ENCODE measurements around the gene ECPAS. TPM values are rescaled to one million over a fixed set of nuclear protein-coding genes. Genes with fewer than 3 reads are reported as not detected.

ECPAS gene
- total RNA-seq, 2 donors from 2014 or later = 87.8 to 103 TPM

- no peaks in the 10 kb centered on the region for H3K27me3 ChIP-seq (replicated peaks; ENCODE audit: insufficient read depth)
- peaks cover 0 to 3% of the 10 kb centered on the region in 2 donors for H3K36me3 ChIP-seq
Measured at GRCh38 chr9:111399772-111400563, 84.2 kb downstream of the ECPAS start.

GRCh38 chr9:111399211-111399739 is 84.9 kb downstream of the ECPAS start:
- intact Hi-C loops (cut with DNase I) = no loop called here
- Histone ChIP-seq H3K4me3 (no peak overlapping the region), H3K27me3 (replicated peaks; ENCODE audit: insufficient read depth) (no peaks in the 10 kb centered on the region), H3K9me3 (no peaks in the 10 kb centered on the region), H3K27ac (no peak overlapping the region), H3K4me1 (replicated peaks) (no peaks in the 10 kb centered on the region), H3K36me3 (peaks cover 0 to 3% of the 10 kb centered on the region in 2 donors)
- no peak for TF ChIP-seq POLR2AphosphoS5 (IDR thresholded peaks at IDR 0.05)
- TF ChIP-seq POLR2A (IDR thresholded peaks at IDR 0.05) = no peak
- no peak for TF ChIP-seq CTCF (IDR thresholded peaks at IDR 0.05)
- no peak for DNase-seq (ENCODE audit: low spot score)
- WGBS = 93% methylated on average over 4 of the region's 4 CpGs

More at GRCh38 chr9:111399772-111400563, 84.2 kb downstream of the ECPAS start:
- intact Hi-C loops (cut with DNase I) = no loop called here
- Histone ChIP-seq H3K4me3 (no peak overlapping the region), H3K9me3 (no peaks in the 10 kb centered on the region), H3K27ac (no peak overlapping the region), H3K4me1 (replicated peaks) (no peaks in the 10 kb centered on the region)
- no peak for TF ChIP-seq CTCF (IDR thresholded peaks at IDR 0.05)
- no peak for DNase-seq (ENCODE audit: low spot score)
- WGBS = 97% methylated on average over 4 of the region's 4 CpGs

DNA sequence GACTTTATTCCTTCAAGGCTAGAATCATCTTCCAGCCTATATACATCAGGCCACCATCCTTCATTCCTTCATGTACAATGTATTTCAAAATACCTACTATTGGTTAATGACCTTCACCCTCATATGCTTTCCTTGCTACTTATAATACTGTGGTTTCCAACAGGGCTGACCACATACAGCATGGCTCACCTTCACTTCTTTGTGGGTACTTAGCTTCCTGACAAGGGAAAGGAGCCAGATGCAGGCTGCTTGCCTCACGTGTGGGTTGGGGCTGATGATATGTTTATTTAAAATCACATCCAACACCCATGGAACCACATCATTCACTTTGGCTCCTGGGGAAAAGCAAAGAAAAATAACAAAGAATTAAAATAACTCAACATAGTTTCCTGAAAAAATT is 90.2 kb downstream of the ECPAS start:
- Histone ChIP-seq H3K36me3 (peaks cover 3 to 17% of the 10 kb centered on the region in 2 donors), H3K27me3 (replicated peaks; ENCODE audit: insufficient read depth) (no peaks in the 10 kb centered on the region), H3K9me3 (no peaks in the 10 kb centered on the region), H3K27ac (no peak overlapping the region), H3K4me1 (replicated peaks) (no peaks in the 10 kb centered on the region), H3K4me3 (no peak overlapping the region)
- 50% methylated on average over 1 of the region's 1 CpG for WGBS
- intact Hi-C loops (cut with DNase I) = no loop called here
- DNase-seq (ENCODE audit: low spot score) = no peak
- TF ChIP-seq CTCF (IDR thresholded peaks at IDR 0.05) = no peak
- no peak for TF ChIP-seq POLR2AphosphoS5 (IDR thresholded peaks at IDR 0.05)
- TF ChIP-seq POLR2A (IDR thresholded peaks at IDR 0.05) = no peak

DNA sequence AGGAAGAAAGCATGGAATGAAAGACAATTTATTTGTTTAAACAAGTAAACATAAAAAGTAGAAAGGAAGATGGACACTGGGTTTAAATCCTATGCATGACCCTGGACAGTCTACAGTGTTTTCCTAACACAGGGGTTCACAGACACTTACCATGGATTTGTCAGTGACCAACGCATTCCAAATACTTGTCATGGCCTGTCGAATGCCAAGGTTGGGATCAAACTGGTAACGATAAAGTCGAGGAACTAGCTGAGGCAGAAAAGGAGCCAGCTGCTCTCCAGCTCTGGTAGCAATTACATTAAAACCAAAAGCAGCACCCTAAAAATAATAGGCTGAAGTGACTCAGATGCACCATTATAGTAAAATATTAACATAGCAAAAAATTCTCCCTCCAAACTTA is 94.8 kb downstream of the ECPAS start:
- no peak for DNase-seq (ENCODE audit: low spot score)

More for the DNA sequence above, 94.8 kb downstream of the ECPAS start:
- WGBS = 86% methylated on average over 4 of the region's 4 CpGs
- Histone ChIP-seq H3K27me3 (replicated peaks; ENCODE audit: insufficient read depth) (no peaks in the 10 kb centered on the region), H3K4me3 (no peak overlapping the region), H3K4me1 (replicated peaks) (no peaks in the 10 kb centered on the region), H3K9me3 (no peaks in the 10 kb centered on the region), H3K27ac (no peak overlapping the region), H3K36me3 (peaks cover 0 to 17% of the 10 kb centered on the region in 2 donors)
- intact Hi-C loops (cut with DNase I) = no loop called here
- TF ChIP-seq POLR2AphosphoS5 (IDR thresholded peaks at IDR 0.05) (no peak), CTCF (IDR thresholded peaks at IDR 0.05) (no peak), POLR2A (IDR thresholded peaks at IDR 0.05) (no peak)
